BLaER1 treated with 17β-estradiol and CSF1 and Interleukin-3, amounts not matched to agents 10 nM and 100 nM (cell line): ENCODE measurements around the gene FBXL17.

Experiments
- H3K27ac ChIP-seq, 11 experiments: shearing (Covaris generic); formaldehyde crosslinking; 2 replicates each; pipeline ENCODE4 v1.8.1; 2022
- H3K27me3 ChIP-seq, 11 experiments: shearing (Covaris generic); formaldehyde crosslinking; 2 replicates each; pipeline ENCODE4 v1.8.1; 2022
- H3K36me3 ChIP-seq, 11 experiments: shearing (Covaris generic); formaldehyde crosslinking; 2 replicates each; pipeline ENCODE4 v1.8.1; 2022
- H3K4me1 ChIP-seq, 10 experiments: shearing (Covaris generic); formaldehyde crosslinking; 2 replicates each; pipeline ENCODE4 v1.8.1; 2022
- H3K4me2 ChIP-seq, 11 experiments: shearing (Covaris generic); formaldehyde crosslinking; 2 replicates each; pipeline ENCODE4 v1.8.1; 2022
- H3K4me3 ChIP-seq, 10 experiments: shearing (Covaris generic); formaldehyde crosslinking; 2 replicates each; pipeline ENCODE4 v1.8.1; 2022
- H3K9ac ChIP-seq, 11 experiments: shearing (Covaris generic); formaldehyde crosslinking; 2 replicates each; pipeline ENCODE4 v1.8.1; 2022
- H3K9me3 ChIP-seq, 11 experiments: shearing (Covaris generic); formaldehyde crosslinking; replicated peaks in 1 of 11; 2 replicates each; pipeline ENCODE4 v1.8.1; 2022
- H4K20me1 ChIP-seq, 11 experiments: shearing (Covaris generic); formaldehyde crosslinking; 2 replicates each; pipeline ENCODE4 v1.8.1; 2022
- Cebpa-rat ChIP-seq, 11 experiments: shearing (Covaris generic); IDR thresholded peaks; 2 replicates each; pipeline ENCODE4 v1.8.1; 2022

FBXL17 gene

GRCh38 chr5:107943923-107944322 is 438.0 kb downstream of the FBXL17 start:
- Histone ChIP-seq H3K27ac (no peak overlapping the region), H3K4me2 (no peak overlapping the region), H3K4me3 (no peak overlapping the region), H3K4me1 (no peaks in the 10 kb centered on the region), H3K9me3 (no peaks in the 10 kb centered on the region), H3K9ac (no peak overlapping the region), H3K36me3 (no peaks in the 10 kb centered on the region), H4K20me1 (no peaks in the 10 kb centered on the region), H3K27me3 (no peaks in the 10 kb centered on the region)
- TF ChIP-seq Cebpa-rat (IDR thresholded peaks at IDR 0.05), result no peak

- TF ChIP-seq Cebpa-rat (IDR thresholded peaks at IDR 0.05), result no peak
- no peaks in the 10 kb centered on the region for H4K20me1 ChIP-seq
- no peaks in the 10 kb centered on the region for H3K9me3 ChIP-seq
- H3K36me3 ChIP-seq, result no peaks in the 10 kb centered on the region
- H3K4me3 ChIP-seq, result no peak overlapping the region
- H3K9ac ChIP-seq, result no peak overlapping the region
- no peak overlapping the region for H3K27ac ChIP-seq
- no peaks in the 10 kb centered on the region for H3K4me1 ChIP-seq
- H3K27me3 ChIP-seq, result no peaks in the 10 kb centered on the region
- no peak overlapping the region for H3K4me2 ChIP-seq
Measured at GRCh38 chr5:107941036-107941435, 440.9 kb downstream of the FBXL17 start.

GRCh38 chr5:107937651-107938355 is 444.1 kb downstream of the FBXL17 start:
- Histone ChIP-seq H3K36me3 (no peaks in the 10 kb centered on the region), H3K9ac (no peak overlapping the region), H4K20me1 (no peaks in the 10 kb centered on the region), H3K27me3 (no peaks in the 10 kb centered on the region), H3K9me3 (no peaks in the 10 kb centered on the region), H3K4me1 (no peaks in the 10 kb centered on the region), H3K27ac (no peak overlapping the region), H3K4me3 (no peak overlapping the region), H3K4me2 (no peak overlapping the region)
- no peak for TF ChIP-seq Cebpa-rat (IDR thresholded peaks at IDR 0.05)

- no peaks in the 10 kb centered on the region for H3K27me3 ChIP-seq
- no peak for TF ChIP-seq Cebpa-rat (IDR thresholded peaks at IDR 0.05)
- no peaks in the 10 kb centered on the region for H3K9me3 ChIP-seq
- no peaks in the 10 kb centered on the region for H3K4me1 ChIP-seq
- H3K27ac ChIP-seq, result no peak overlapping the region
- no peaks in the 10 kb centered on the region for H4K20me1 ChIP-seq
- H3K9ac ChIP-seq, result no peak overlapping the region
- no peak overlapping the region for H3K4me2 ChIP-seq
- H3K4me3 ChIP-seq, result no peak overlapping the region
- H3K36me3 ChIP-seq, result no peaks in the 10 kb centered on the region
Measured at GRCh38 chr5:107937204-107937603, 444.7 kb downstream of the FBXL17 start.

- H4K20me1 ChIP-seq, result no peaks in the 10 kb centered on the region
Measured at GRCh38 chr5:107936515-107936914, 445.4 kb downstream of the FBXL17 start.

GRCh38 chr5:107935645-107936044 is 446.3 kb downstream of the FBXL17 start:
- Histone ChIP-seq H4K20me1 (no peaks in the 10 kb centered on the region), H3K4me1 (no peaks in the 10 kb centered on the region), H3K27me3 (no peaks in the 10 kb centered on the region), H3K36me3 (no peaks in the 10 kb centered on the region), H3K9ac (no peak overlapping the region), H3K4me2 (no peak overlapping the region), H3K9me3 (no peaks in the 10 kb centered on the region), H3K27ac (no peak overlapping the region), H3K4me3 (no peak overlapping the region)
- TF ChIP-seq Cebpa-rat (IDR thresholded peaks at IDR 0.05), result no peak

More at GRCh38 chr5:107936515-107936914, 445.4 kb downstream of the FBXL17 start:
- no peak for TF ChIP-seq Cebpa-rat (IDR thresholded peaks at IDR 0.05)
- H3K4me2 ChIP-seq, result no peak overlapping the region
- H3K27ac ChIP-seq, result no peak overlapping the region
- no peak overlapping the region for H3K9ac ChIP-seq
- H3K4me1 ChIP-seq, result no peaks in the 10 kb centered on the region
- H3K36me3 ChIP-seq, result no peaks in the 10 kb centered on the region
- H3K4me3 ChIP-seq, result no peak overlapping the region
- no peaks in the 10 kb centered on the region for H3K9me3 ChIP-seq
- no peaks in the 10 kb centered on the region for H3K27me3 ChIP-seq

- no peak for TF ChIP-seq Cebpa-rat (IDR thresholded peaks at IDR 0.05)
Measured at GRCh38 chr5:107933326-107933725, 448.6 kb downstream of the FBXL17 start.

GRCh38 chr5:107930891-107931290 is 451.0 kb downstream of the FBXL17 start:
- no peak for TF ChIP-seq Cebpa-rat (IDR thresholded peaks at IDR 0.05)
- Histone ChIP-seq H3K9me3 (no peaks in the 10 kb centered on the region), H4K20me1 (no peaks in the 10 kb centered on the region), H3K4me1 (no peaks in the 10 kb centered on the region), H3K27me3 (no peaks in the 10 kb centered on the region), H3K36me3 (no peaks in the 10 kb centered on the region), H3K4me3 (no peak overlapping the region), H3K27ac (no peak overlapping the region), H3K9ac (no peak overlapping the region), H3K4me2 (no peak overlapping the region)

More at GRCh38 chr5:107933326-107933725, 448.6 kb downstream of the FBXL17 start:
- Histone ChIP-seq H3K36me3 (no peaks in the 10 kb centered on the region), H3K4me3 (no peak overlapping the region), H3K4me2 (no peak overlapping the region), H3K9ac (no peak overlapping the region), H3K27me3 (no peaks in the 10 kb centered on the region), H3K27ac (no peak overlapping the region), H3K9me3 (no peaks in the 10 kb centered on the region), H3K4me1 (no peaks in the 10 kb centered on the region), H4K20me1 (no peaks in the 10 kb centered on the region)

GRCh38 chr5:107930092-107930491 is 451.8 kb downstream of the FBXL17 start:
- no peak for TF ChIP-seq Cebpa-rat (IDR thresholded peaks at IDR 0.05)
- Histone ChIP-seq H3K4me1 (no peaks in the 10 kb centered on the region), H3K27ac (no peak overlapping the region), H3K9me3 (no peaks in the 10 kb centered on the region), H3K4me2 (no peak overlapping the region), H4K20me1 (no peaks in the 10 kb centered on the region), H3K9ac (no peak overlapping the region), H3K36me3 (no peaks in the 10 kb centered on the region), H3K4me3 (no peak overlapping the region), H3K27me3 (no peaks in the 10 kb centered on the region)

GRCh38 chr5:107929080-107929479 is 452.8 kb downstream of the FBXL17 start:
- H3K9ac ChIP-seq, result no peak overlapping the region
- no peak overlapping the region for H3K27ac ChIP-seq
- H3K4me2 ChIP-seq, result no peak overlapping the region
- TF ChIP-seq Cebpa-rat (IDR thresholded peaks at IDR 0.05), result no peak
- H4K20me1 ChIP-seq, result no peaks in the 10 kb centered on the region
- no peak overlapping the region for H3K4me3 ChIP-seq
- no peaks in the 10 kb centered on the region for H3K36me3 ChIP-seq
- H3K9me3 ChIP-seq, result no peaks in the 10 kb centered on the region
- H3K27me3 ChIP-seq, result no peaks in the 10 kb centered on the region
- no peaks in the 10 kb centered on the region for H3K4me1 ChIP-seq
